ENCODE measurements around the gene DBT.
"Not testable (repeated sequence)": the region's sequence is repeated elsewhere in the genome, so short reads cannot be mapped to it uniquely, and the experiment has no call there.

Gene DBT

DNA sequence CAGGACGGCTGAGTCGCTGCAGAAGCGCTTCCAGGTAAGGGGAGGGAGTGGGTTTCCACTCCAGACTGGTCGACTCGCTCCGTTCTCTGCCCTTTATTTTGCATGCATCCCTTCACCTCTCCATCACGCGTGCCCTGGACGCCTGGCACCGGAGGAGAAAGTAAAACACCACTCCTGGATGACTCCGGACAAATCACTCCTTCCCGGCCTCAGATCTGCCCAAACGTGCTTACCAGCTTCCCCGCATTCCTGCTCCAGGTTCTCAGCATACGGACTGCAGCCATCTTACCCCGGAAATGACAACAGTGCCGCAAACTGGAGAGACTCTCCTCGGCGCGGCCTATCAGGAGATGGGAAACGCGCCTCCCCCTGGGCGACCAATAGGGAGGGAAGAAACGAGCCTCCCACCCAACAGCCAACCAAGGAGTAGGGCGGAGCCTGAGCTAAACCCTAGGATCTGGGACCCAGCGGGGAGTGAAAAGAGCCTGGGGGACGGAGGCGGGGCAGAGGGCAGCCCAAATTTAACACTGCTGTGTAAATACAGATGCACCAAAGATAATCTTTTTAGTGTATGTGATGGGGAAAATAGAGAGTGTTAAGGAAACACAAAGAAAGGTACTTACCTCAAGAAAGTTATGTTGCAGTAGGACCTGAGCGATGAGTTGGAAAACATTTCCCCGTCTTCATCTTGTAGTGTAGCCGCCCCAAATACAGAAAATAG, at the start of gene DBT:
DBT (minus strand) TSS at position 298 of the 721 bp plus-strand sequence; CDS start at position 284, 14 bp downstream.
- FAIRE-seq, result peak; percentile 57

DNA sequence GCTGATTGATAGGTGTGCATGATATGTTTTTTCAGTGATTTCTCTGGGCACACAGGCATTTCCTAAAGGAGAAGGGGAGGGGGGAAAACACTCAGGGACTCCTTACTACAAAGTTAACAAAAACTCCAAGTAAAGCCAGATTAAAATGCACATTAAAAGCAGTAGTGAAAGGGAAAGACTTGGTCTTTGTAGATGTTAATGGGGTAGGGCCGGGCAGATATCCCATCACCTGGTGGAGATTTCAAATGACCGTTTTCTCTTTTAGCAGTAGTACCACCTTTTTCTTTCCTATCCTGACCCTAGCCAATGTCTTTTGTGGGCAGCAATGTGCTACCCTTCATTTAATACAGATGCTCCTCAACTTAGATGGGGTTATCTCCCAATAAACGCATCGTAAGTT, 48.9 kb upstream of the DBT start:
- no peak for FAIRE-seq

DNA sequence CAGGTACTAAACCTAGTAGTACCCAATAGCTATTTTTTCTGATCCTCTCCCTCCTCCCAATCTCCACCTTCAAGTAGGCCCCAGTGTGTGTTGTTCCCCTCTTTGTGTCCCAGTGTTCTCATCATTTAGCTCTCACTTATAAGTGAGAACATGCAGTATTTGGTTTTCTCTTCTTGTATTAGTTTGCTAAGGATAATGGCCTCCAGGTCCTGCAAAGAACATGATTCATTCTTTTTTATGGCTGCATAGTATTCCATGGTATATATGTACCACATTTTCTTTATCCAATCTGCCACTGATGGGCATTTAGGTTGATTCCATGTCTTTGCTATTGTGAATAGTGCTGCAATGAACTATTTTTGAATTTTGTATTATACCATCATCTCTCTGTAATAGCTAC, 47.4 kb upstream of the DBT start:
- FAIRE-seq, result not testable (repeated sequence)

DNA sequence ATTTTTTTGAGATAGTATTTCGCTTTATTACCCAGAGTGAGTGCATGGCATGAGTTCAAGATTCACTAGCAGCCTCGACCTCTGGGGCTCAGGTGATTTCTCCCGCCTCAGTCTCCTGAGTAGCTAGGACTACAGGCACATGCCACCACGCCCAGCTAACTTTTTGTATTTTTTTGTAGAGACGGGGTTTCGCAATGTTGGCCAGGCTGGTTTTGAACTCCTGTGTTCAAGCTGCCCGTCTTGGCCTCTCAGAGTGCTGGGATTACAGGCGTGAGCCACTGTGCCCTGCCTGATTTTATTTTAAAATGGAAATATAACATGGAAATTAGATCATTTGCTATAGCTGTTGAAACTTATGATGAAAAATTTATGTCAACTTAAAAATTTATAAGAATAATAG, 46.5 kb upstream of the DBT start:
- FAIRE-seq, result no peak

DNA sequence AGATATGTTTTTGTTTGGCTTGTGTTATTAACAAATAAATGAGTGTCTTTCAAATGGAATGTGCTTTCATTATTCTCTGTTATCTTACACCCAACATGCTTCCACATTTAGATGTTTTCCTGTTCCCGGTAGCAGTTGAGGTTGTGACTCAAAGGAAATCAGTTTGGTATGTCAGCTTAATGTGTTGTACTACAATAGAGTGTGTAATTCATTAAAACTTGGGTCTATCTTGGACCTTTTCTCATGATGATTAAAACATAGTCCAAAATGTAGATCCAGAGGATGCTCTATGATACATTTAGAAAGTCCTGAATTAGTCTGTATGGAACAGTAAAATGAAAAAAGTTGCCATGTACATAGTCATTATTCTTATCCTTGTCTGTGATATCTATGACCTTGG, 43.1 kb upstream of the DBT start:
- FAIRE-seq, result no peak

DNA sequence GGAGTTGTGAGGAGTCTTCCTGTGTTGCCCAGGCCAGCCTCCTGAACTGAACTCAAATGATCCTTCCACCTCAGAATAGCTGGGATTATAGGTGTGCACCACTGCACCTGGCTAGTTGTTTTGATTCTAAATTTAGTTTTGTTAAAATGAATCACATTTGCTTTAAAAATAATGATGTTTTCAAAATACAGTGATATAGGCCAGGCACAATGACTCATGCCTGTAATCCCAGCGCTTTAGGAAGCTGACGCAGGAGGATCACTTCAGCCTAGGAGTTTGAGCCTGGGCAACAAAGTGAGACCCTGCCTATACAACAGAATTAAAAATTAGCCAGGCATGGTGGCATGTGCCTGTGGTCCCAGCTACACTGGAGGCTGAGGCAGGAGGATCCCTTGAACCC, 40.7 kb upstream of the DBT start:
- no peak for FAIRE-seq

DNA sequence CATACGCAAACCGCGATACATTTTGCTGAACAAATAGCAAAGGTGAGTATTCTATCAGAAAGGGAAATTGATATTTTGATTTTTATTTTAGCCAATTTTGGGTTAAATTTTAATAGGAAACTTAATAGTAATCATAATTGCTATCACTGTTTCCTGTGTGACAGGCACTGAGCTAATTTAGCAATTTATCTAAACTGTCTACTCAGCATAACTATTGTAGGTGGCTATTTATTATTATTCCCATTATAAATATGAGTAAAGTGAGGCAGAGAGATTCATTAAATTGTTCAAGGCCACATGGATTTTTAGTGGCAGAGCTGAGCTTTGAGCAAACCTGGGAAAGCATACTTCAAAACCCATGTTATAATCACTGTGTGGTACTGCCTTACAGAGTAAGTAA, 37.5 kb upstream of the DBT start:
- no peak for FAIRE-seq

DNA sequence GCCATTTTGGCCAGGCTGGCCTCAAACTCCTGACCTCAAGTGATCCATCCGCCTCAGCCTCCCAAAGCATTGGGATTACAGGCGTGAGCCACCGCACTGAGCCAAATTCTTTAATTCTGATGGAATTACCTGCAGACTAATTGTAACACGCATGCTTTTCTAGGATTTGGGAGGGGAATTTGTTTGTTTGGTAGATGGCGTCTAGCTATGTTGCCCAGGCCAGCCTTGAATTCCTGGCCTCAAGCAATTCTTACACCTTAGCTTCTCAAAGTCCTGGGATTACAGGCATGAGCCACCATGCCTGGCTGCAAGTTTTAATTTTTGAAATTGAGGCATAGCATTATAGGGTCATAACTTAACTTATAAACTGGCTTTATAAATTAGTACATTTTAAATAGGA, 35.0 kb upstream of the DBT start:
- FAIRE-seq, result no peak

DNA sequence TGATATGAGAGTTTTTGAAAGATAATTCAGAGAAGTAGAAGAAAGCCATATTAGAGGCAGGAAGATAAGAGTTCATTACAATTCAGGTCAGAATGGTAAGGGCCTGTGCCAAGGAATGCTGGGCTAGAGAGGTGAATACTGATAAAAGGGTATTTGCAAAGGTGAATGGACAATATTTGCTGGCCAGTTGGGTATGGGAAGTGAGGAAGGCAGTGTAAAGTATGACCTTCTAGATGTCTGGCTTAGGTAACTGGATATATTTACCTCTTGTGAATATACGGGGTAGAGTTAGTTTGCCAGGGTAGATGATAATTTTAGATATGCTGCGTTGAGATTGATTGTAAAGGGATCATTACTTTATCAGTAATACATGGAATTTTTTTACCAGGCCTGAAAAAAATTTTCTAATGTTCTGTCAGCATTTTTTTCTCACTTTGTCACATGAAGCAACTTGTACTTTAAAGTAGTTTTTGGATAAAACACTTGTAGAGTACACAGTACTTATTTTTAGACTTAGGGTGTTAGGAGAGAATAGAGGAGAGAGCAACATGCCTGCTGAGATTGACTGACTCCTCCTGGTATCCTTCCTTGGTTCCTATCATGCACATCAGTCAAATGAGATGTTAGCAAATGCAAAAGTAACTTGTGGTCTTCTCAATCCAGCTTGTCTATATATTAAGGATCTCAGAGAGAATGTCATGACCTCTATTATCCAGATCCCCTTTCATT, 30.5 kb upstream of the DBT start:
- no peak for FAIRE-seq

DNA sequence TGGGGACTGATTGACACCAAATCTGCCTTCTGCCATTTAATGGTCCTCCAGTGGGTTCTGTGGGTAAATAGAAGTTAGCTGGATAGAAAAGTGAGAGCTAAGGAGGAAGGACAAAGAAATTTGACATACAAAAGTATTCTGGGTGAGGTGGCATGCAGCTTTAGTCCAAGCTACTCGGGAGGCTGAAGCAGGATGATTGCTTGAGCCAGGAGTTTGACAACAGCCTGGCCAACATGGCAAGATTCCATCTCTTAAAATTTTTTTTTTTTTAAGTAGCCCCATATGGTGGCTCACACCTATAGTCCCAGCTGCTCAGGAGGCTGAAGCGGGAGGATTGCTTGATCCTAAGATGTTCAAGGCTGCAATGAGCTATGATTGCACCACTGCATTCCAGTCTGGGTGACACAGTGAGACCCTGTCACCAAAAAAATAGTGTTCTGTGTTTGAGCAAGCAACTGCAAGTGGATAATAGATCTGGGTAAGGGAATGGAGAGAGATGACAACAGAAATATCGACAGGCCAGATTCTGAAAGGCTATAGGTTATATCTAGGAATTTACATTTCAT, 29.8 kb upstream of the DBT start:
- FAIRE-seq, result no peak

DNA sequence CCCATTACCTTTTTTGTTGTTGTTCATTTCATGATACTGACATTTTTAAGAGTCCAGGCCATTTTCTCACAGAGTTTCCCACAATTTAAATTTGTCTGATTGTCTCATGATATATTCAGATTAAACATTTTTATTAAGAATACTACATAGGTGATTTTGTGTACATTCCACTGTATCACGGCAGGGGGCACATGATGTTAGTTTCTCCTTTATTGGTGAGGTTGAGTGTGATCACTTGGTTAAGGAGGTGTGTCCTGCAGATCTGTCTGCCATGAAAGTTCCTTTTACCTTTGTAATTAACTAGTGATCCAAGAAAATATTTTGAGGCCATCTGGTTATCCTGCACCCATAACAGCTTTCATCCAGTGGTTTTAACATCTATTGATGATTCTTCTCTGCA, 28.2 kb upstream of the DBT start:
- no peak for FAIRE-seq

DNA sequence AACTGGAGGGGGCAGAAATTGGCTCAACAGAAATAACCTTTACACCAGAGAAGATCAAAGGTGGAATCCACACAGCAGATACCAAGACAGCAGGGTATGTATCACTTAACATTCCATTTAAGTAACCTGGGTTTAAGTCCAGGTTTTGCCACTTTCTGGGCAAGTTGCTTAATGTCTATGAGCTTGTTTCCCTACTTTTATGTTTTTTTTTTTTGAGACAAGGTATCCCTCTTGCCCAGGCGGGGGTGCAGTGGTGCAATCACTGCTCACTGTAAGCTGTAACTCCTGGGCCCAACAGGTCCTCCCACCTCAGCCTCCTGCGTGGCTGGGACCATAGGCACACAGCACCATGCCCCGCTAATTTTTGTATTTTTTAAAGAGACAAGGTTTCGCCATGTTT, 18.6 kb upstream of the DBT start:
- FAIRE-seq, result no peak

DNA sequence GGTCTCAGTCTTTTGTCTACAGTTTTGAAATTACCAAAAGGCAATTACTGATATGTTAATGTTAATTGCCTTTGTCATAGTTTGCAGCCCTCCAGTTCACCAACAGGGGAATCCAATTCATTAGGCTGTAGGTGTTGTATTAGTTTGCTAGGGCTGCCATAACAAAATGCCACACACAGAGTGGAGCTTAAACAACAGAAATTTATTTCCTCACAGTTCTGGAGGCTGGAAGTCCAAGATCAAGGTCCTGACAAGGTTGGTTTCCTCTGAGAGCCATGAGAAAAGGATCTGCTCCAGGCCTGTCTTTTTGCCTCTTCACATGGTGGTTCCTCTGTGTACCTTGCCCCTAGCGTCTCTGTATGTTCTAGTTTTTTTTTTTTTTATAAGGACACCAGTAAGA, 17.6 kb upstream of the DBT start:
- FAIRE-seq, result no peak

DNA sequence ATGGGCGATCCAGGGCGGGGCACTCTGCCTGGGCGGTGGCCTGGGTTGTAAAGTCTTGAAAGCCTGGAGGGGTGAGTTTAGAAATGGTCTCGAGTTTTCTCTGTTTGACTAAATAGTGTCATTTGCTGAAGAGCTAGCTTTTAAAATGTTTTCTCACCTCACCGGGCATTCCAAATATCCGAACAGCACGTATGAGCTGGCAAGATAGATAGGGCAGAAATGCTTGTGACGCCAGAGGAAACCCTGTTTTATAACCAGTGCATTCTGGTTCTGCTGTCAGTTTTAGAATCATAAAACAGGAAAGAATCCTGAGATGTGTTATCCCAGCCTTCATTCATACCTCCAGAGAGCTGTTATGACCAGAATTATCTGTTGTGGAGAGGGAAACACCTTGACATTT, 17.1 kb upstream of the DBT start:
- no peak for FAIRE-seq

DNA sequence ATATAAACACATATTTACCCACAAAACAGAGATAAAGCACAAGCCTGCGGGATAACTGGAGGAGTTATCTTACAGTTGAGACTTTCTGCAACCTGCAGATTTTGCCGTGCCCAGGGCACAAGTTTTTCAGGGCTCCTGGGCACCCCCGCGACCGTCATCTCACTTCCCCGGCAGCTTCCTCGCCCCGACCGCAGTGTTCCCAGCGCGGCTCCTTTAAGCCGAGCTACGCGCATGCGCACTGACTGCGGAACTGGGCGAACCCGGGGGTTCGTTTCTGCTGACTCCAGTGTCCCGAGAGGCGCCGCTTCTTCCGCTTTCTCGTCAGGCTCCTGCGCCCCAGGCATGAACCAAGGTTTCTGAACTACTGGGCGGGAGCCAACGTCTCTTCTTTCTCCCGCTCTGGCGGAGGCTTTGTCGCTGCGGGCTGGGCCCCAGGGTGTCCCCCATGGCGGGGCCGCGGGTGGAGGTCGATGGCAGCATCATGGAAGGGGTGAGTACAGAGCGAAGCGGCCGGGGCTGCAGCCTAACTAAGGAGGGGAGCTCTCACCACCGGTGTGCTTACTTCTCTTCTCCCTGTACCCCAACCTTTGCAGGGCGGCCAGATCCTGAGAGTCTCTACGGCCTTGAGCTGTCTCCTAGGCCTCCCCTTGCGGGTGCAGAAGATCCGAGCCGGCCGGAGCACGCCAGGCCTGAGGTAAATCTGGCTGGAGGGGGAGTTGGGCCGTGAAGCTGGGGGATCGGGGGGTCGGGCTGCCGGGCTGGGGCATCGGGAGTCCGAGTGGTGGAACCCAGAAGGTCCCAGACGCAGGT, 16.5 kb upstream of the DBT start, which contains the start of gene RTCA:
RTCA (plus strand) TSS at position 286 of the 810 bp plus-strand sequence; CDS start at position 446, 160 bp downstream.
- FAIRE-seq, result no peak

DNA sequence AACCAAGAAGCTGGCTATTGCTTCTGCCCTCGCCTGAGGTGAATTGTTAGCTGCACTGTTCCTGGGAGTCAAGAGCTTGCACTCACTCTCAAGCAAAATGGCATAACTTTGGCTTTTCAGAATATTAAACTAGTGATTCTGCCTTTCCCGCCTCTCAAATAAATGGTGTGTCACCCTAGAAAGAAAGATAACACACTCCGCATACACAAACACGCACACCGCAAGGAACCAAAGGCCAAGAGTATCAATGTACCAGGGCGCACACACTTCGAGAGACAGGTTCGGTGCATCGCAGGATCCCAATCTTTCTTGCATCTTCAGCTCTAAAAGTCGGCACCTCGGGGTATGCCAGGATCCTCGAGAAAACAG, 15.9 kb upstream of the DBT start:
- no peak for FAIRE-seq

DNA sequence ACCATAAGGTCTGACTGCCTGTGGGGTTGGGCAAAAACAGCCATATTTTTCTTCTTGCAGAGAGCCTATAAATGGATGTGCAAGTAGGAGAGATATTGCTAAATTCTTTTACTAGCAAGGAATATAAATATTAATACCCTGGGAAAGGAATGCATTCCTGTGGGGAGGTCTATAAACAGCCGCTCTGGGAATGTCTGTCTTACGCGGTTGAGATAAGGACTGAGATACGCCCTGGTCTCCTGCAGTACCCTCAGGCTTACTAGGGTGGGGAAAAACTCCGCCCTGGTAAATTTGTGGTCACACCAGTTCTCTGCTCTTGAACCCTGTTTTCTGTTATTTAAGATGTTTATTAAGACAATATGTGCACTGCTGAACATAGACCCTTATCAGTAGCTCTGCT, 14.4 kb upstream of the DBT start:
- FAIRE-seq, result not testable (repeated sequence)

DNA sequence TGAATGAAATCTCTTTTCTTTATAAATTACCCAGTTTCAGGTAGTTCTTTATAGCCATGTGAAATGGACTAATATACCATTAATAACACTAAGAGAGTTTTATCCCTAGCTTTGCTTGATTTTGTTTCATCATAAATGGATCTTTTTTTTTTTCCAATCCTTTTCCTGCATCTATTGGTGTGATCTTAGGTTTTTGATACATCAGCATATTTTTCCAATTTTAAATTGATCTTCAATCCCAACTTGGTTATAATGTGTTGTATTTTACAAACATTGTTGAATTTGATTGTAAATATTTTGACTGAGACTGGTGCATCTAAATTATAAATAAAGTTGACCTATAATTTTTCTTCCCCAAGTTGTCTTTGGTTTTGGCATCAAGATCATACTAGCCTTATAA, 12.1 kb upstream of the DBT start:
- FAIRE-seq, result no peak

DNA sequence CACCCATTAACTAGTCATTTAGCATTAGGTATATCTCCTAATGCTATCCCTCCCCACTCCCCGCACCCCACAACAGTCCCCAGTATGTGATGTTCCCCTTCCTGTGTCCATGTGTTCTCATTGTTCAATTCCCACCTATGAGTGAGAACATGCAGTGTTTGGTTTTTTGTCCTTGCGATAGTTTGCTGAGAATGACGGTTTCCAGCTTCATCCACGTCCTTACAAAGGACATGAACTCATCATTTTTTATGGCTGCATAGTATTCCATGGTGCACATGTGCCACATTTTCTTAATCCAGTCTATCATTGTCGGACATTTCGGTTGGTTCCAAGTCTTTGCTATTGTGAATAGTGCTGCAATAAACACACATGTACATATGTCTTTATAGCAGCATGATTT, 8.8 kb upstream of the DBT start:
- not testable (repeated sequence) for FAIRE-seq

DNA sequence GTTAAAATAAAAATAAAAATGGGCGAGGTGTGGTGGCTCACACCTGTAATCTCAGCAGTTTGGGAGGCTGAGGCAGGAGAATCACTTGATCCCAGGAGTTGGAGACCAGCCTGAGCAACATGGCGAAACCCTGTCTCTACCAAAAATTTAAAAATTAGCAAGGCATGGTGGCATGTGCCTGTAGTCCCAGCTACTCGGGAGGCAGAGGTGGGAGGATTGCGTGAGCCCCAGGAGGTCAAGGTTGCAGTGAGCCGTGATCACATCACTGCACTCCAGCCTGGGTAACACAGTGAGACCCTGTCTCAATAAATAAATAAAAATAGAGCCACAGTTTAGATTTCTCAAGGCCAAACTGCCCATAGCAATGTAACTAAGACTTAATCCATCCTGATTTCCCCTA, 6.6 kb upstream of the DBT start:
- FAIRE-seq, result not testable (repeated sequence)

DNA sequence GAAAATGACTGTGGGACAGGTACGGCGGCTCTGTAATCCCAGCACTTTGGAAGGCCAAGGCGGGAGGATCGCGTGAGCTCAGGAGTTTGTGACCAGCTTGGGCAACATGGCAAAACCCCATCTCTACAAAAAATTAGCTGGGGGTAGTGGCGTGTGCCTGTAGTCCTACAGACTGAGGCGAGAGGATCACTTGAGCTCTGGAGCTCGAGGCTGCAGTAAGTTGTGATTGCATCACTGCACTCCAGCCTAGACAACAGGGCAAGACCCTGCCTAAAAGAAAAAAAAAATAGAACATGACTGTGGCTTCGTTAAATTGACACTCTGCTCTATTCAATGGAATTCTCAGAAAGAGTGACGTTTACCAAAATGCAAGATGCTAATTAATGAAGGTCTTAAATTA, 3.9 kb upstream of the DBT start:
- FAIRE-seq, result no peak

DNA sequence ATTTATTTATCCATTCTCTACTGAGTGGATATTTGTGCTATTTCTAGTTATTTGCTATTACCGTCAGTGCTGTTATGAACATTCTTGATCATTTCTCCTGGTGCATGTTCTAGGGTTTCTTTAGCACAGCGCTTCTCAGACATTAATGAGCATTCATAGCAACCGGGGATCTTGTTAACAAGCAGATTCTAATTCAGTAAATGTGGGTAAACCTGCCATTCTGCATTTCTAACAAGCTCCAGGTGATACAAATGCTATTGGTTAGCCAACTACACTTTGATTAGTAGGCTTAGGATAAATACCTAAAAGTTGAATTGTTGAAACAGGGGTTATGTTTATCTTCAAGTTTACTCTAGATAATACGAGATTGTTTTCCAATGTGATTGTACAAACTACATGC, 3.3 kb upstream of the DBT start:
- no peak for FAIRE-seq

DNA sequence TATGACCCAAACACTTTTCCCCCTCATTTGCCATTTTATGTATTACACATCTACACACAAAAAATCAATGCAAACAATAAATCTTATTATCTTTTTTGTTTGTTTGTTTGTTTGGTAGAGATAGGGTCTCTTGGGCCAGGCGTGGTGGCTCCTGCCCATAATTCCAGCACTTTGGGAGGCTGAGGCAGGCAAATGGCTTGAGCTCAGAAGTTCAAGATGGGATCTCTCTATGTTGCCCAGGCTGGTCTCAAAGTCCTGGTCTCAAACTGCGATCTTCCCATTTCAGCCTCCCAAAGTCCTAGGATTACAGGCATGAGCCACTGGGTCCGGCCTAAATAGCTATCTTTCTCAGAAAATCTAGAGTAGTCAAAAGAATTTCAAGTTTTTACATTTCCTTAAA, 1.2 kb upstream of the DBT start:
- no peak for FAIRE-seq

Measured in colon (tissue), 2 donors.